Inflammatory macrophage treated with lipopolysaccharide for 1 hour (primary cell): Measurements from ENCODE around the gene DDHD1.

Experiments used
- DNase-seq, 2 donors: peaks; one replicate each; pipeline ENCODE4 v3.0.0-alpha.2; 2020 to 2022

The DDHD1 gene

GRCh38 chr14:53032161-53032803, 120.8 kb downstream of the DDHD1 start:
- DNase-seq: no peak

DNA sequence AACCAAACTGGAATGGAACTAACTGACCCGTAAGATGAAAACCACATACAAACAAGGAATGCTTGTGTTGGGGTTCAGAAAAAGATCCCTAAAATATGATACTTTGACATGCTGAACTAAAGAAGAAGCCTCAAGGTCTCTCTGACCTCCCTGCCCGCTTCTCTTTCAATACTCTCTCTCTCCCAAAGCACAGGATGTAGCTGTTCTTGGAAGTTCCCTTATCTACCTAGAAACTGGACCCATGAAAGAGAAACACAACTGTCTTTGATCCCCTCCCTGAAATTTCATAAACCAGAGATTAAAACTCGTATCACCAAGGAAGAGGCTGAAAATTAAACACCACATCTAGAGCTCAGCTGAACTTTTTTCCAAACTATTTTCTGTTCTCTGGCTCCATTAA, 125.6 kb downstream of the DDHD1 start:
- DNase-seq: no peak

GRCh38 chr14:53027041-53027440, 126.1 kb downstream of the DDHD1 start:
- no peak for DNase-seq

GRCh38 chr14:53023325-53023724, 129.8 kb downstream of the DDHD1 start:
- no peak for DNase-seq

- no peak for DNase-seq
These were observed 130.5 kb downstream of the DDHD1 start for GRCh38 chr14:53022593-53022992.

DNA sequence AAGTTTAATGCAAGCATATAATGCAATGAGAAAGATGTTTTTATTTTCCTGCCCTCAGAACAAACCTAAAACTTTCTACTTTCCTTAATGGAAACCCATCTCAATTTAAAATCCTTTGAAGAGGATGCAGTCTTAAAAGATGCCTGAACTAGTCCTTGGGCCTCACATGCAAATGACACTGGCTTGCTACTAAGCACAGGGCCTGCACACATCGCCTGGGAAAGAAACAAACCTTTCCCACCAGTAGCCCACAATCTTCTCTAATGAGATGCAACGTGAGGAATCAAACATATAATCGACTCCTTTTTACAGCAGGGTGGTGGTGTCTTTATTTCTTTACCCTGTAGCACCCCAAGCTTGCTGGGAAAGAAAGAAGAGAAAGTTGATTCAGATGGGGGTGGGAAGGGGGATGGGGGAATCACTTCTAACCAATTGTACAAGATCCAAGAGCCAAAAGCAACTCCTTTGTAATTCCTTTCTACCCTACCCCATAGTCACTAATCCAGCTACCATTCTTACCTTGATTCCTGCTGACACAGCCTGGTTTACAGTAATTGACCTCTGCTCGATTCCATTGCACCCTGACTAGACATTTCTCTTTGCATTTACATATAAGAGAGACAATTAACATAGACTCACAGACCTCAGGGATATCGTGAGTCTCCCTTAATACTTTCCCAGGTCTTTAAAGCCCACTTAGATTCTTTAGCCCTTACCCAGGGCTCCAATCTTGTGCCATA, 132.8 kb downstream of the DDHD1 start:
- DNase-seq: no peak

GRCh38 chr14:53019406-53019805, 133.7 kb downstream of the DDHD1 start:
- no peak for DNase-seq

DNA sequence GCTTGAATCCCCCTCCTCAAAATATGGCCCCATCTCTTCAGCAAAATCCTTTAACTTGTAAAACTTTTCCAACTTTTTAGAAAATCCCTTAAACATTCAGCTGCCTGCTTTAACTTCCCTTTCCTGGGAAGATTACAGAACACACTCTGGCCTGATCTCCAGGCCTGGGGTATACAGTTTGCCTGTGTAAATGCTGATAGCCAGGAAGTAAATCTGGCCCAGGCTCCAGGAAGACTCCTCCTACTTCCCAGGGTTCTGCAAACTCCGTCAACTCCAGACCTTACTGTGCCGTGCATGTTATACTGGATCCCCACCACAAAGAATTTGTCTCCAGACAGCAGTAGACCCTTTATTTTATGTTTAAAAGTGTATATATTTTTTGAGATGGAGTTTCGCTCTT, 135.3 kb downstream of the DDHD1 start:
- DNase-seq: no peak

DNA sequence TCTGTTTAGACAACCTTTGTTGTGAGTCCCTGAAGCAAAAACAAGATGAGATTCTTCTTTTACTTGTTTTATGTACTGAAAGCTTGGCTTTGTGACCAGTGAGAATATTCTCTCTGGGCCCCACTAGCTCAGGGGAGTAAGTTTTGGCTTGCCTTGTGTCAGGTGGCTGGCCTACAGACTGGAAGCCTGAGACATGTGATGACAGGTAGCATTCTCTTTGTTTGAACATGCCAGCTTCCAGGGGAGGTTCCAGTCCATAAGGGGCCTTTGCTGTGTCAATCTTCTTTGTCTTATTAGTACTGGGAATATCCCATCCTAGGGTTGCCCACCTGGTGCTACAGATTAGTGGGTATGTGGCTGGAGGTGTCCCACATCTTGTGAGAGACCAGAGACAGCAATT, 136.2 kb downstream of the DDHD1 start:
- no peak for DNase-seq

- no peak for DNase-seq
These were observed 136.6 kb downstream of the DDHD1 start for GRCh38 chr14:53016491-53016890.

GRCh38 chr14:53011053-53011462, 142.1 kb downstream of the DDHD1 start:
- DNase-seq: no peak

- DNase-seq: no peak
These were observed 142.7 kb downstream of the DDHD1 start for GRCh38 chr14:53010193-53011040.

DNA sequence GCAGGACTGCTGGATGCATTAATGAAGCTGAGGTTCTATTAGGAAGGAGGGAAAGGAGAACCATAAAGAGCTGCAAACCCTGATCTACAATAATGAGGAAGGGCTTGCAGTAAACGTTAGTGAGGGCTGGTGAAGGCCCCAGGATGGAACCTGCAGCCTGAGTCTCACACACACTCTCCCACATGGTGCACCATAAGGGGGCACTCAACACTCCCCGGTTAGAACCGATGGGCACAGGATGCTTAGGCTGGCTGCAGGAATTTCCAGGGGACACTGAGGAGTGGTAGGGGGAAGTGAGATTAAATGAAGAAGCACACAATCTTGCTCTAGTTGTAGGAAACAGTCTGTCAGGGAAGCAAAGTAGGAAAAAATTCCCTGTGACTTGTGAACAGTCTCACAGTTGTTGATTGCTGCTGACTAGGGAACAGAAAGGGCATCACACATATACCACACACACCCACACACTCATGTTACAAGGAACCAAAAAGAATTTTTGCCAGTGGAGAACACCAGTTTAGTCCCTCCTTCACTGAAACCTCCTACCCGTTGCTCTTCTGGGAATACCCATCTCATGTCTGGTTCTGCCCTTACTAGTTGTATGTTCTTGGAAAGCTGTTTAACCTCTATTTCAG, 146.1 kb downstream of the DDHD1 start:
- DNase-seq: peak; percentile 7 to 63

DNA sequence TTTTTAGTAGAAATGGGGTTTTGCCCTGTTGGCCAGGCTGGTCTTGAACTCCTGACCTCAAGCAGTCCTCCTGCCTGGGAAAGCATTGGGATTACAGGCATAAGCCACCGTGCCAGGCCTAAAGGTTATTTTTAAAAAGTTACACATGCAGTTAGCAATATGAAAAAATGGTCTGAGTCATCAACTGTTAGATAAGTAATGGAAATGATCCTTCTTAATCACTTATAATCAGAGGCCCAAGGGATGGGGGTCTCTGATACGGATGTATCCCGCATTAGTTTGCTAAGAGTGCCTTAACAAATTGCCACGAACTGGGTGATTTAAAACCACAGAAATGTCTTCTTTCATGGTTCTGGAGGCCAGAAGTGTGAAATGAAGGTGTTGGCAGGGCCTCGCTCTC, 148.1 kb downstream of the DDHD1 start:
- DNase-seq: no peak

DNA sequence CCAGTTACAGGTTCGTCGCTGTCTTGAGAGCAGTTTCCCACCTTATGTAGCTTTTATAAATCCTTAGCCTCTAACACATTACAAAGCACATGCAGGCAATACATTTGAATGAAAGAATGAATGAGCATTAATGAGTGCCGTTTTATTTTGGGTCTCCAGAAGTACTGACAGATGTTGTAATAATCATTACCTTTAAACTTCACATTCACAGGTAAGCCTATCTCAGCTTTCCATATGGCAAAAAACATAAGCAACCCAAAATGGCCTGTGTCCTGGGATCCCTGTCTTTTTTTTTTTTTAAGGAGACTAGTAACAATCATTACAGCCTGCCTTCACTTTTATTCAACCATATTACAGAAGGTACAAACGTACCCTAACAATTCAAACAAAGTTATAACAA, 149.3 kb downstream of the DDHD1 start:
- no peak for DNase-seq

GRCh38 chr14:53002576-53002975, 150.5 kb downstream of the DDHD1 start:
- DNase-seq: no peak

- no peak for DNase-seq
These were observed 151.2 kb downstream of the DDHD1 start for GRCh38 chr14:53001787-53002378.

DNA sequence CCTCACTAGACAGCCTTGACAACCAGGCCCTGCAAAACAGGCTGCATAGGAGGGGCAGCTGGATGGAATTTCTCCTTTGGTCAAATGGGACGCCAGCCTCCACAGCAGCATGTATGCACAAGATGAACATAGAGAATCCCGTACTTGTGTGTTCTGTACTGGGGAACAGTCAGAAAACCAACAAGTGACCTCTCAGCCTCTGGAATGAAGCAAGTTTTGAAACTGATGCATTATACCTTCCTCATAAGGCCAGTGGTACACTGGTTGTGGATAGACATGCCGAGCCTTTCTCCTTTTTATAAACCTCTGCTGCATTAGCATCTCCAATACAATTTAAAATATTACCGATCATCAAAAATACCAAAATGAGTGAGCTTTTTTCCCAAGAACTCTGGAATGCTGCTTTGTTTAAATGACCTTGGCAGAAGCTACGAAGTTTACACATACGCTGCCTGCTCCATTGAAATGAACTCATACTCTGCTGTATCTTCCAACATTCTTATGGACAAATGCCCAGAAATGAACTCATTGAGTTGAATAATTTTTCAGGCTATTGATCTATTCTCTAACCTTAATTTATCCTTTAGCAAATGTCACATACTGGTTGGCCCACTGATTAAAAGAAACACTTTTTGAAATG, 154.6 kb downstream of the DDHD1 start:
- DNase-seq: no peak

GRCh38 chr14:52996493-52996892, 156.6 kb downstream of the DDHD1 start:
- DNase-seq: no peak

DNA sequence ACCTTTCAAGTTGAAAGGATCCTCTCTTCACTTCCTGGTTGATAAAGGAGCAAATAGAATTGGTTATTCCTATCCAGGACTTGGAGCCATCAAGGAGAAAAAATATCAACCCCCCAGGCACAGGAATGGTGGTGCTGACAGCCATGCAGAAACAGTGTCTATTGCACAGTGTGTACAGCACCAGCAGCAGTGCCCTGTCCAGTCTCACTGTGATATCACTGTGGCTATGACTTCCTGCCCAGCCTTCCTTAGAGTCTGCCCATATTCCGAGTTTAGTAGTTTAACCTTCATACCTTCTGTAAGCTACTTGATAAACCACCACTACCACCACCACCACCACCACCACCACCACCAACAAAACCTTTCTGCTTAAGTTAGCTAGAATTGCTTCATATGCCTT, 157.1 kb downstream of the DDHD1 start:
- DNase-seq: no peak

DNA sequence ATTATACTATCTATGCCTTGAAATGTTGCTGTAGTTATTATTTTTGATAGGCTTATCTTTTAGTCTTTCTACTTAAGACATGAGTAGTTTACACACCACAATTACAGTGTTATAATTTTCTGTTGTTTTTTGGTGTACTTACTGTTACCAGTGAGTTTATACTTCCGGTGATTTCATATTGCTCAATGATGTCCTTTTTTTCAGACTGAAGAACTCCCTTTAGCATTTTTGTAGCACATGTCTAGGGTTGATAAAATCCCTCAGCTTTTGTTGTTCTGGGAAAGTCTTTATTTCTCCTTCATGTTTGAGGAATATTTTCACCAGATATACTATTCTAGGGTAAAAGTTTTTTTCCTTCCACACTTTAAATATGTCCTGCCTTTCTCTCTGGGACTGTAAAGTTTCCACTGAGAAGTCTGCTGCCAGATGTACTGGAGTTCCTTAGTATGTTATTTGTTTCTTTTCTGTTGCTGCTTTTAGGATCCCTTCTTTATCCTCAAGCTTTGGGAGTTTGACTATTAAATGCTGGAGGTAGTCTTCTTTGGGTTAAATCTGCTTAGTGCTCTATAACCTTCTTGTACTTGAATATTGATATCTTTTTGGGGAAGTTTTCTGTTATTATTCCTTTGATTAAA, 160.8 kb downstream of the DDHD1 start:
- no peak for DNase-seq

GRCh38 chr14:52988139-52988538, 165.0 kb downstream of the DDHD1 start:
- DNase-seq: no peak
